Activated CD8-positive, alpha-beta T cell treated with anti-CD3 and anti-CD28 coated beads for 36 hours (primary cell): ENCODE data around the gene USP10. TPM values are rescaled to one million over a fixed set of nuclear protein-coding genes. Genes with fewer than 3 reads are reported as not detected.

Source experiments
- ATAC-seq: fragments of 200-7000 bp; cut with Tn5 transposase; one replicate; pipeline ENCODE4 v1.10.0; 2021; ENCODE audit warnings: mild to moderate bottlenecking, moderate library complexity
- CTCF ChIA-PET: fragments of 350-600 bp; sonication (Branson Sonifier 250); formaldehyde crosslinking; loops from one replicate; lab custom pipeline; 2021; ENCODE audit warnings: antibody characterized with exemption; lab: Charles Lee
- POLR2A ChIA-PET: fragments of 350-600 bp; sonication (Branson Sonifier 250); formaldehyde crosslinking; loops from one replicate; lab custom pipeline; 2021; ENCODE audit warnings: antibody characterized with exemption; lab: Charles Lee
- DNase-seq: peaks from one replicate; pipeline ENCODE4 v3.0.0-alpha.2; 2020
- H3K27ac Mint-ChIP-seq: one replicate; pipeline ENCODE4 v1.8.0; 2021; ENCODE audit warnings: mild to moderate bottlenecking, mixed read lengths
- H3K27me3 Mint-ChIP-seq: one replicate; pipeline ENCODE4 v1.8.0; 2021; ENCODE audit warnings: mixed read lengths
- H3K36me3 Mint-ChIP-seq: one replicate; pipeline ENCODE4 v1.8.0; 2021; ENCODE audit warnings: low read depth, mixed read lengths
- H3K4me1 Mint-ChIP-seq: one replicate; pipeline ENCODE4 v1.8.0; 2021; ENCODE audit warnings: low read depth, mixed read lengths
- H3K4me3 Mint-ChIP-seq: one replicate; pipeline ENCODE4 v1.8.0; 2021; ENCODE audit warnings: mild to moderate bottlenecking, moderate library complexity, mixed read lengths
- H3K9me3 Mint-ChIP-seq: one replicate; pipeline ENCODE4 v1.8.0; 2021; ENCODE audit warnings: mixed read lengths
- CTCF ChIP-seq: fragments of 200-600 bp; IDR thresholded peaks from one replicate; pipeline ENCODE4 v1.8.0; 2022; ENCODE audit warnings: antibody characterized with exemption, mild to moderate bottlenecking
- intact Hi-C: fragments of 100-400 bp; cut with micrococcal nuclease; formaldehyde crosslinking; loops from one replicate; pipeline ENCODE4 v1.10.0; 2022
- total RNA-seq, 2 experiments: library from RNA; stranded (reverse); gene quantifications; one replicate each; pipeline ENCODE4 v1.2.3, GENCODE V29; 2021

Gene USP10
- 100 to 1,000 TPM; 116 TPM for total RNA-seq

DNA sequence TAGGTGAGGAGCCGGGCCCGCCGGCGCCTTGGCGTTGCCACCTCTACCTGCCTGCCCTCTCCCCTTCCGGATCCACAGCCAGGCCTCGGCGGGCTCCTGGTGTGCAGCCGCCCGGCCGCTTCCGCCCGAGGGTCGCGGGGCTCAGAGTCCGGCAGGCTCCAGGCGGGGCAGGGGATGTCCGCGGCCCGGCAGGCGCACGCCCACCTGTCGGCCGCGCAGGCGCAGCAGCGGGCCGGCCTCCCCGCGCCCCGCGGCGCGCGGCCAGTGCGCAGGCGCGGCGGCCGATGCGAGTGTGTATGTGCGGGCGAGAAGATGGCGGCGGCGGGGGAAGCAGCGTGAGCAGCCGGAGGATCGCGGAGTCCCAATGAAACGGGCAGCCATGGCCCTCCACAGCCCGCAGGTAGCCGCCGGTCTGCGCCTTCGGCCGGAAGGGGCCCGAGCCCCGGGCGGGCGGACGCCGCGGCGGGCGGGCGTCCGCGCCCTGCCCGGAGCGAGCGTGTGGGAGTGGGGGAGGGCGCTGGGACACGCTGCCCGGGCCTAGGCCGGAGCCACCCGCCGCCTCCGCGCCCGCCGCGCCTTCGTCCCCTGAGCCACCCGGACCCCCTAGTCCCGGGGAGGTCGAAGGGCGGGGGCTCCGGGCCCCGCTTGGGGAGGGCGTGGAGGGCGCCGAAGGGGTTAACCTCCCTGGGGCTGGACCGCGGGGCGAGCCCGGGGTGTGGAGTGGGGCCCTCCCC lies at the start of gene USP10:
Gene USP10, plus strand, starts transcription at position 289 of the 734 bp plus-strand sequence. Its CDS starts 91 bp downstream, at position 380.
- ATAC-seq (peak; percentile 84), DNase-seq (peak; percentile 85)
- H3K27me3 Mint-ChIP-seq, result no peaks in the 10 kb centered on the region
- no peak for TF ChIP-seq CTCF
- H3K36me3 Mint-ChIP-seq, result peaks cover 14% of the 10 kb centered on the region
- H3K4me1 Mint-ChIP-seq, result peaks cover 36% of the 10 kb centered on the region
- peak within 1 kb of the TSS; percentile 98 for H3K4me3 Mint-ChIP-seq
- no peaks in the 10 kb centered on the region for H3K9me3 Mint-ChIP-seq
- intact Hi-C loops, result no loop called here
- peak within 1 kb of the TSS; percentile 96 for H3K27ac Mint-ChIP-seq
- ChIA-PET POLR2A (interaction anchor here (0.9 to 1.4 kb wide), 8 partner anchors 10 to 58 kb away, joined by 3 to 5 read pairs (median 4); no protein-coding TSS in a partner anchor), CTCF (interaction anchor here (0.6 to 2.6 kb wide), 10 partner anchors 11 to 77 kb away, joined by 3 to 38 read pairs (median 5); no protein-coding TSS in a partner anchor)

DNA sequence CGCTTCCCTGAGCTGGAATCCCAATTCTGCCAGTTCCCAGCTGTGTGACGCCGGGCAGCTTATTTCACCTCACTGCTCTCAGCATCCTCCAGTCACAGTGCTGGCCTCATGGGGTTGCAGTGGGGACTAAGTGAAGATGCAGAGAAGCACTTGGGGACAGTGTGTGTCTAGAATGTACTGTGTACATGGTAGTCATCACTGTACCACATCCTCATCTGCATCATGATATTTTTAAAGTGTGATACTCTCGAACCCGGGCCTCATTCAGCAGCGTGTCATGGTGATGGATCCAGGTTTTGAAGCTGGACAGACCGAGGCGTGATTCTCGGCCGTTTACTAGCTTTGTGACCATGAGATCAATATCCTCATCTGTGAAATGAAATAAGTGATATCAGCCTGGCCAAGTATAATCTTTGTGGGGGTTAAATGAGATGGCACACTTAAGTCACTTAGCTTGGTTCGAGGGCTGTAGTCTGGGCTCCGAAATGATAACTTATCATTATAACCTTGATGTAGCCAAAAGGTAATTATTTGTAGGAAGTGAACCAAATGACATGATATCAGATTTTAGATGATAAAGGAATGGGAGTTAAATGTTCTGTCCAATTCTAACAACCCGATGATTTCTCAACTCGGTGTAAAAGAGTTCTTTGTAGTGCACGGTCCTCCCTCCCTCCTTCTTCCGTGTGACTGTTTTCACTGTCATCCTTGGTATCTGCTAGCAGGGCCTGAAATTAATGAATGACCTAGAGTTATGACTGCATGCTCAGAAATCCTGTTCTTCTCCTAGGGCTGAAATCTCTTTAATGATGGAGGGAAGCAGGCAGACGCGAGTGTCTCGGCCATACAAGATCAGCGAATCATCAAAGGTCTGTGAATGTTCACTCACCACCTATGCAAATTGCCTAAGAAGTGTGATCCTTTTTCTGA lies 49.5 kb upstream of the USP10 start:
- ChIA-PET CTCF (interaction anchor here (1.1 to 7.2 kb wide), 5 partner anchors 21 to 102 kb away, joined by 3 to 47 read pairs (median 21); no protein-coding TSS in a partner anchor), POLR2A (interaction anchor here (0.6 to 1.0 kb wide), 2 partner anchors 24 to 79 kb away, joined by 3 read pairs; no protein-coding TSS in a partner anchor)
- TF ChIP-seq CTCF, result no peak
- Mint-ChIP-seq H3K27ac (no peak overlapping the region), H3K9me3 (no peaks in the 10 kb centered on the region), H3K4me1 (peaks cover 46% of the 10 kb centered on the region), H3K36me3 (peaks cover 30% of the 10 kb centered on the region), H3K27me3 (peaks cover 2% of the 10 kb centered on the region), H3K4me3 (peak overlapping the region; percentile 52)
- DNase-seq, result no peak
- ATAC-seq, result no peak
- intact Hi-C loops, result no loop called here

GRCh38 chr16:84652566-84652965 lies 47.2 kb upstream of the USP10 start:
- Mint-ChIP-seq H3K36me3 (peaks cover 42% of the 10 kb centered on the region), H3K9me3 (no peaks in the 10 kb centered on the region), H3K4me3 (no peak overlapping the region), H3K27ac (peak overlapping the region; percentile 7), H3K27me3 (peaks cover 1% of the 10 kb centered on the region), H3K4me1 (peaks cover 59% of the 10 kb centered on the region)
- CTCF ChIA-PET, result interaction anchor here (0.9 to 3.0 kb wide), 6 partner anchors 17 to 86 kb away, joined by 3 to 14 read pairs (median 5); no protein-coding TSS in a partner anchor
- ATAC-seq, result no peak
- TF ChIP-seq CTCF, result no peak
- POLR2A ChIA-PET, result interaction anchor here (1.0 kb wide), 2 partner anchors 48 to 173 kb away, joined by 3 read pairs; no protein-coding TSS in a partner anchor
- intact Hi-C loops, result no loop called here
- peak; percentile 52 for DNase-seq

DNA sequence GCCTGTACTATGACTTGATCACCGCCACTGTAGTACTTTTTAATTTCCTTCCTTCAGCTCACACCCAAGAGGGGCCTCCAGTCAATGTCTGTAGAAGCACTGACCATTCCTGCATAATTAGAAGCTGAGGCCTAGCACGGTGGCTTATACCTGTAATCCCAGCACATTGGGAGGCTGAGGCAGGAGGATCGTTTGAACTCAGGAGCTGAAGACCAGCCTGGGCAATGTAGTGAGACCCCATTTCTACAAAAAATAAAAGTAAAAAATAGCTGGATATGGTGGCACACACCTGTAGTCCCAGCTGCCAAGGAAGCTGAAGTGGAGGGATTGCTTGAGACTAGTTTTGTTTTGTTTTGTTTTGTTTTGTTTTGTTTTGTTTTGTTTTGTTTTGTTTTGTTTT lies 45.6 kb upstream of the USP10 start:
- no peak overlapping the region for H3K27ac Mint-ChIP-seq
- no peak for DNase-seq
- H3K36me3 Mint-ChIP-seq, result peaks cover 57% of the 10 kb centered on the region
- no peak for TF ChIP-seq CTCF
- no peak overlapping the region for H3K4me3 Mint-ChIP-seq
- ChIA-PET POLR2A (no interaction called here), CTCF (interaction anchor here (1.3 to 3.0 kb wide), 4 partner anchors 18 to 317 kb away, joined by 3 to 14 read pairs (median 4); no protein-coding TSS in a partner anchor)
- no peak for ATAC-seq
- intact Hi-C loops, result no loop called here
- H3K9me3 Mint-ChIP-seq, result no peaks in the 10 kb centered on the region
- no peaks in the 10 kb centered on the region for H3K27me3 Mint-ChIP-seq
- peaks cover 62% of the 10 kb centered on the region for H3K4me1 Mint-ChIP-seq
